ENCODE measurements around the gene AGAP1. TPM values are rescaled to one million over a fixed set of nuclear protein-coding genes. Genes with fewer than 3 reads are reported as not detected.

Gene AGAP1
- total and polyA plus RNA-seq, 4 donors = 2.0 to 8.5 (median 5.4) TPM

- Histone ChIP-seq H3K4me3 (ENCODE audit: low read depth in 1 of 3, low read length in 3 of 3) (no peak overlapping the region), H3K9ac (ENCODE audit: low read depth in 1 of 2, low read length in 2 of 2) (no peak overlapping the region), H3K36me3 (ENCODE audit: control insufficient read depth in 4 of 4, insufficient read depth in 3 of 4, low read depth in 1 of 4, low read length in 3 of 4) (peaks cover 0 to 9% (median 4%) of the 10 kb centered on the region in 4 donors), H3K27me3 (ENCODE audit: control insufficient read depth in 4 of 4, insufficient read depth in 4 of 4, low read length in 3 of 4) (no peaks in the 10 kb centered on the region), H3K9me3 (ENCODE audit: control insufficient read depth in 4 of 4, low read length in 3 of 4) (no peaks in the 10 kb centered on the region), H3K27ac (ENCODE audit: low read depth in 1 of 2, low read length in 2 of 2) (no peak overlapping the region), H3K4me1 (ENCODE audit: control insufficient read depth in 4 of 4, insufficient read depth in 4 of 4, low read length in 3 of 4) (no peaks in the 10 kb centered on the region)
- TF ChIP-seq RAD21 (IDR thresholded peaks at IDR 0.05) (no peak), EGR1 (IDR thresholded peaks at IDR 0.05; ENCODE audit: low read depth in 2 of 2) (no peak)
- WGBS = 98% methylated on average over 7 of the region's 7 CpGs
- no peak for DNase-seq (ENCODE audit: low spot score)
Measured at GRCh38 chr2:236121546-236121945, 627.7 kb downstream of the AGAP1 start.

- DNase-seq (ENCODE audit: low spot score) = no peak
Measured at GRCh38 chr2:236122236-236122635, 628.4 kb downstream of the AGAP1 start.

More at GRCh38 chr2:236122236-236122635, 628.4 kb downstream of the AGAP1 start:
- H3K27ac ChIP-seq (ENCODE audit: low read depth in 1 of 2, low read length in 2 of 2) = no peak overlapping the region
- H3K4me1 ChIP-seq (ENCODE audit: control insufficient read depth in 4 of 4, insufficient read depth in 4 of 4, low read length in 3 of 4) = no peaks in the 10 kb centered on the region
- WGBS = 91% methylated on average over 3 of the region's 3 CpGs
- no peak overlapping the region for H3K9ac ChIP-seq (ENCODE audit: low read depth in 1 of 2, low read length in 2 of 2)
- no peaks in the 10 kb centered on the region for H3K27me3 ChIP-seq (ENCODE audit: control insufficient read depth in 4 of 4, insufficient read depth in 4 of 4, low read length in 3 of 4)
- H3K4me3 ChIP-seq (ENCODE audit: low read depth in 1 of 3, low read length in 3 of 3) = no peak overlapping the region
- H3K36me3 ChIP-seq (ENCODE audit: control insufficient read depth in 4 of 4, insufficient read depth in 3 of 4, low read depth in 1 of 4, low read length in 3 of 4) = peaks cover 0 to 9% (median 4%) of the 10 kb centered on the region in 4 donors
- H3K9me3 ChIP-seq (ENCODE audit: control insufficient read depth in 4 of 4, low read length in 3 of 4) = no peaks in the 10 kb centered on the region
- TF ChIP-seq SP1 (IDR thresholded peaks at IDR 0.05) (no peak), FOXA1 (IDR thresholded peaks at IDR 0.05) (no peak), JUND (IDR thresholded peaks at IDR 0.05) (no peak), ATF3 (IDR thresholded peaks at IDR 0.05) (no peak), RAD21 (IDR thresholded peaks at IDR 0.05) (no peak), RXRA (IDR thresholded peaks at IDR 0.05) (no peak), FOXA2 (IDR thresholded peaks at IDR 0.05) (no peak), HNF4G (IDR thresholded peaks at IDR 0.05) (no peak), TAF1 (conservative IDR thresholded peaks at IDR 0.05) (no peak), ZBTB33 (IDR thresholded peaks at IDR 0.05) (no peak), CTCF (IDR thresholded peaks at IDR 0.05; ENCODE audit: low read depth, low read length, missing input control) (no peak)

Measured in liver (tissue), 9 donors.